HepG2 (cell line): ENCODE measurements around the gene PIK3CD. TPM values are rescaled to one million over a fixed set of nuclear protein-coding genes. Genes with fewer than 3 reads are reported as not detected.

Source experiments
- ATAC-seq: fragments of 200-7000 bp; cut with Tn5 transposase; 3 replicates; pipeline ENCODE4 v1.9.1; 2020; ENCODE audit warnings: mild to moderate bottlenecking, moderate library complexity
- BruUV-seq: library from RNA; stranded (reverse); fragments of 400-500 nt; replicated peaks from 2 replicates; lab custom pipeline; 2021; lab: Mats Ljungman, UMichigan
- CTCF ChIA-PET: fragments of 300-600 bp; formaldehyde crosslinking; extraction: SDS; loops from one replicate; lab custom pipeline; 2021; ENCODE audit warnings: low total read pairs, inconsistent platforms, low intra/inter-chr PET ratio; lab: Yijun Ruan, JAX
- POLR2A ChIA-PET: fragments of 350-600 bp; sonication (Branson Sonifier 250); formaldehyde crosslinking; loops from one replicate; lab custom pipeline; 2020; ENCODE audit warnings: antibody characterized with exemption, inconsistent platforms; lab: Yijun Ruan, JAX
- DNase-seq: peaks from one replicate; pipeline ENCODE4 v3.0.0-alpha.2; 2015; ENCODE audit warnings: low spot score
- FAIRE-seq: peaks from 3 replicates; lab custom pipeline; 2011; peaks lifted over from hg19 to GRCh38; lab: Jason Lieb, UNC
- H2AFZ ChIP-seq: one replicate; pipeline ENCODE4 v1.6.1; 2011; ENCODE audit warnings: low read length, inconsistent platforms
- H3K27ac ChIP-seq: fragments of 300-600 bp; 3 replicates; pipeline ENCODE4 v1.8.0; 2011; ENCODE audit warnings: mixed run types, mild to moderate bottlenecking, mixed read lengths, low read length, inconsistent platforms; ENCODE audit not compliant: insufficient read depth; ENCODE audit errors: extremely low read length
- H3K27me3 ChIP-seq, 2 experiments: fragments of 200-600 bp in 1 of 2; 2 replicates in 1 of 2; 3 replicates in 1 of 2; pipeline versions ENCODE4 v1.6.0 to v1.8.0; 2011; ENCODE audit warnings: low read length in 2 of 2, mild to moderate bottlenecking in 2 of 2, moderate library complexity in 2 of 2, inconsistent platforms in 1 of 2; ENCODE audit not compliant: insufficient read depth in 2 of 2, control insufficient read depth in 1 of 2
- H3K36me3 ChIP-seq, 2 experiments: fragments of 200-600 bp in 1 of 2; replicated peaks in 1 of 2; 2 replicates in 1 of 2; 3 replicates in 1 of 2; pipeline versions ENCODE4 v1.5.1 to v1.8.0; 2011; ENCODE audit warnings: low read length in 2 of 2, inconsistent platforms in 1 of 2; ENCODE audit not compliant: insufficient read depth in 2 of 2, control insufficient read depth in 1 of 2
- H3K4me1 ChIP-seq: 2 replicates; pipeline ENCODE4 v1.5.1; 2012; ENCODE audit warnings: low read length, inconsistent platforms; ENCODE audit not compliant: insufficient read depth
- H3K4me2 ChIP-seq: 2 replicates; pipeline ENCODE4 v1.6.0; 2011; ENCODE audit warnings: low read depth, low read length, inconsistent platforms
- H3K4me3 ChIP-seq, 3 experiments: fragments of 200-600 bp in 1 of 3; sonication (generic), shearing (Covaris generic) in 1 of 3; replicated peaks in 1 of 3; 2 replicates each; pipeline ENCODE4 v1.5.1; 2011 to 2016; ENCODE audit warnings: low read length in 3 of 3, inconsistent platforms in 2 of 3, low read depth in 2 of 3, mild to moderate bottlenecking in 2 of 3, control low read depth in 1 of 3, mixed read lengths in 1 of 3; ENCODE audit not compliant: insufficient read depth in 1 of 3
- H3K79me2 ChIP-seq: one replicate; pipeline ENCODE4 v1.6.1; 2011; ENCODE audit warnings: low read length, inconsistent platforms; ENCODE audit not compliant: insufficient read depth
- H3K9ac ChIP-seq: 2 replicates; pipeline ENCODE4 v1.6.0; 2011; ENCODE audit warnings: mild to moderate bottlenecking, low read depth, low read length, inconsistent platforms; ENCODE audit not compliant: insufficient read depth
- H3K9me3 ChIP-seq: 2 replicates; pipeline ENCODE4 v1.5.1; 2012; ENCODE audit warnings: mild to moderate bottlenecking, low read length
- H4K20me1 ChIP-seq: 2 replicates; pipeline ENCODE4 v1.6.0; 2011; ENCODE audit warnings: inconsistent platforms, mild to moderate bottlenecking, low read length, moderate library complexity; ENCODE audit not compliant: insufficient read depth
- DNMT1 ChIP-seq: sonication (generic); formaldehyde crosslinking; IDR thresholded peaks from 2 replicates; pipeline ENCODE4 v1.5.1; 2020; ENCODE audit warnings: mild to moderate bottlenecking, missing genetic modification reagents
- DNMT3B ChIP-seq: conservative IDR thresholded peaks from 2 replicates; pipeline ENCODE4 v1.6.1; 2016; ENCODE audit warnings: missing biosample characterization, control low read depth
- HNF1A ChIP-seq, 2 experiments: sonication (generic) in 1 of 2; formaldehyde crosslinking in 1 of 2; IDR thresholded peaks; 2 replicates each; pipeline versions ENCODE4 v1.4.0 to v1.6.1; 2016 to 2020; ENCODE audit warnings: borderline replicate concordance in 1 of 2, low read depth in 1 of 2, mild to moderate bottlenecking in 1 of 2, missing genetic modification reagents in 1 of 2
- ZFX ChIP-seq: sonication (generic); formaldehyde crosslinking; IDR thresholded peaks from 2 replicates; pipeline ENCODE4 v1.4.0; 2020; ENCODE audit warnings: mild to moderate bottlenecking, low read depth, missing genetic modification reagents, moderate library complexity
- WGBS: methylation state at CpG from one replicate; pipeline ENCODE4 v1.1.6; 2017; ENCODE audit warnings: low lambda C conversion rate; 5-methylcytosine and 5-hydroxymethylcytosine counted together
- in situ Hi-C: cut with HindIII; loops from 2 replicates; pipeline ENCODE4 v1.10.0; 2017; ENCODE audit warnings: low pct_unique_long_range_greater_than_20kb; ENCODE audit not compliant: extremely low pct_ligation_motif_present
- intact Hi-C: fragments of 100-400 bp; cut with micrococcal nuclease; formaldehyde crosslinking; loops from one replicate; pipeline ENCODE4 v1.10.0; 2022; ENCODE audit not compliant: unreplicated experiment
- polyA plus RNA-seq, 8 experiments: library from polyadenylated mRNA; depleted of rRNA in 3 of 8; stranded (reverse) in 7 of 8; unstranded in 1 of 8; fragments of >200 nt; fragmentation: Illumina TruSeq in 4 of 8; extraction: Trizol in 4 of 8; gene quantifications; 2 replicates each; pipeline versions ENCODE4 v1.2.1 to v1.2.3, GENCODE V29; 2011 to 2016; ENCODE audit warnings: low read depth in 4 of 8, missing spikeins in 1 of 8, mixed read lengths in 1 of 8; ENCODE audit not compliant: insufficient read depth in 1 of 8
- total RNA-seq, 5 experiments: library from RNA; depleted of rRNA; stranded (reverse); fragments of >200 nt; fragmentation: Illumina TruSeq; extraction: Trizol; gene quantifications; 2 replicates each; pipeline ENCODE4 v1.2.3, GENCODE V29; 2016; ENCODE audit warnings: low read depth in 1 of 5
- TF ChIP-seq, protein P1 (sequence below): sonication (generic); formaldehyde crosslinking; IDR thresholded peaks from 2 replicates; pipeline ENCODE4 v1.4.0; 2020; ENCODE audit warnings: missing genetic modification reagents

The PIK3CD gene
- total and polyA plus RNA-seq, 2 of the 13 experiments (the other 11 are each of a cell fraction or from before 2014, with no cell fraction given) = 7.1 to 10.0 TPM

DNA sequence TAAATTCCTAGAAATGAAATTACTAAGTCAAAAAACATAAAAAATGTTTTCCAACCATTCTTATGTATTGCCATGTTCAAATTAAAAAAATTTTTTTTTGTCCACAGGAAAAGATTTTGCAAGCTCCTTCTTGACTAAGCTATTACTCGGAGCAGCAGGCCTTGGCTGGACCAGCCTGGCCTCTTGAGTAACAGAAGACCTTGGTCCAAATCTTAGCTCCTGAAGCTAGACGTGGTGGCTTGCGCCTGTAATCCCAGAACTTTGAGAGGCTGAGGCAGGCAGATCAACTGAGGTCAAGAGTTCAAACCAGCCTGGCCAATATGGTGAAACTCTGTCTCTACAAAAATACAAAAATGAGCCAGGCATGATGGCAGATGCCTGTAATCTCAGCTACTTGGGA lies 94.7 kb downstream of the PIK3CD start:
- Histone ChIP-seq H3K36me3 (peaks cover 26 to 67% of the 10 kb centered on the region in 2 experiments), H3K4me2 (no peak overlapping the region), H3K9me3 (no peaks in the 10 kb centered on the region), H4K20me1 (no peaks in the 10 kb centered on the region), H3K79me2 (no peaks in the 10 kb centered on the region), H3K27me3 (no peaks in the 10 kb centered on the region), H3K4me3 (no peak overlapping the region), H3K9ac (no peak overlapping the region)
- intact Hi-C loops = no loop called here
- ATAC-seq (no peak), DNase-seq (no peak)
- WGBS = 96% methylated on average over 3 of the region's 3 CpGs
- POLR2A ChIA-PET = no interaction called here
- TF ChIP-seq DNMT1 (CRISPR knock-in tag) (no peak), ZFX (no peak), HNF1A (IDR thresholded peaks at IDR 0.05; ENCODE audit: low read depth) (no peak), HNF1A (CRISPR knock-in tag; IDR thresholded peaks at IDR 0.05; ENCODE audit: borderline replicate concordance) (no peak), DNMT3B (no peak)
- TF ChIP-seq, protein P1, sequence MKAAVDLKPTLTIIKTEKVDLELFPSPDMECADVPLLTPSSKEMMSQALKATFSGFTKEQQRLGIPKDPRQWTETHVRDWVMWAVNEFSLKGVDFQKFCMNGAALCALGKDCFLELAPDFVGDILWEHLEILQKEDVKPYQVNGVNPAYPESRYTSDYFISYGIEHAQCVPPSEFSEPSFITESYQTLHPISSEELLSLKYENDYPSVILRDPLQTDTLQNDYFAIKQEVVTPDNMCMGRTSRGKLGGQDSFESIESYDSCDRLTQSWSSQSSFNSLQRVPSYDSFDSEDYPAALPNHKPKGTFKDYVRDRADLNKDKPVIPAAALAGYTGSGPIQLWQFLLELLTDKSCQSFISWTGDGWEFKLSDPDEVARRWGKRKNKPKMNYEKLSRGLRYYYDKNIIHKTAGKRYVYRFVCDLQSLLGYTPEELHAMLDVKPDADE (CRISPR knock-in tag) = no peak
- TF ChIP-seq, all 625 proteins: peak for 0
- CTCF ChIA-PET = interaction anchor here (0.6 kb wide), 1 partner anchor 124 kb away, joined by 3 read pairs; no protein-coding TSS in a partner anchor
- BruUV-seq = no TSS peak
- in situ Hi-C loops = no loop called here
- no peak overlapping the region for H3K27ac ChIP-seq
- H2AFZ ChIP-seq = no peak overlapping the region
- H3K4me1 ChIP-seq = no peaks in the 10 kb centered on the region
- FAIRE-seq = no peak
